DND-41 (cell line): Measurements from ENCODE around the gene TENT5C.
A peak's percentile ranks its signal among the peaks of the same experiment; 100 is the strongest.

Experiments
- ATAC-seq: fragments of 200-7000 bp; cut with Tn5 transposase; 3 replicates; pipeline ENCODE4 v1.9.1; 2021; ENCODE audit warnings: low read depth; ENCODE audit not compliant: insufficient read depth
- DNase-seq: peaks from one replicate; pipeline ENCODE4 v3.0.0-alpha.2; 2020
- H2AFZ ChIP-seq: 2 replicates; pipeline ENCODE4 v1.6.0; 2012; ENCODE audit warnings: low read depth, low read length
- H3K27ac ChIP-seq: 2 replicates; pipeline ENCODE4 v1.5.1; 2012; ENCODE audit warnings: low read length, inconsistent platforms
- H3K27me3 ChIP-seq: fragments of 200-600 bp; sonication (generic); 2 replicates; pipeline ENCODE4 v1.6.0; 2012; ENCODE audit warnings: low read length, mild to moderate bottlenecking, inconsistent platforms; ENCODE audit not compliant: insufficient read depth, poor library complexity
- H3K36me3 ChIP-seq: 2 replicates; pipeline ENCODE4 v1.5.1; 2012; ENCODE audit warnings: low read length, inconsistent platforms; ENCODE audit not compliant: insufficient read depth
- H3K4me1 ChIP-seq: 2 replicates; pipeline ENCODE4 v1.5.1; 2012; ENCODE audit warnings: mild to moderate bottlenecking, low read length; ENCODE audit not compliant: insufficient read depth
- H3K4me2 ChIP-seq: 2 replicates; pipeline ENCODE4 v1.6.0; 2012; ENCODE audit warnings: mild to moderate bottlenecking, moderate library complexity, low read length, inconsistent platforms; ENCODE audit not compliant: insufficient read depth
- H3K4me3 ChIP-seq, 2 experiments: fragments of 200-600 bp in 1 of 2; shearing (Covaris generic) in 1 of 2; 2 replicates each; pipeline ENCODE4 v1.5.1; 2012 to 2016; ENCODE audit warnings: inconsistent platforms in 2 of 2, low read length in 2 of 2, mild to moderate bottlenecking in 2 of 2, low read depth in 1 of 2, moderate library complexity in 1 of 2
- H3K79me2 ChIP-seq: 2 replicates; pipeline ENCODE4 v1.6.0; 2012; ENCODE audit warnings: low read length, inconsistent platforms; ENCODE audit not compliant: insufficient read depth
- H3K9ac ChIP-seq: 2 replicates; pipeline ENCODE4 v1.6.0; 2012; ENCODE audit warnings: low read depth, mild to moderate bottlenecking, inconsistent platforms, low read length, moderate library complexity
- H3K9me3 ChIP-seq: 2 replicates; pipeline ENCODE4 v1.5.1; 2012; ENCODE audit warnings: low read length, moderate library complexity, mild to moderate bottlenecking, inconsistent platforms; ENCODE audit not compliant: insufficient read depth, severe bottlenecking
- H4K20me1 ChIP-seq: 2 replicates; pipeline ENCODE4 v1.6.0; 2012; ENCODE audit warnings: low read length; ENCODE audit not compliant: insufficient read depth
- EZH2 ChIP-seq: IDR thresholded peaks from 3 replicates; pipeline ENCODE4 v1.6.1; 2012; ENCODE audit warnings: borderline replicate concordance, low read depth, mild to moderate bottlenecking, moderate library complexity, low read length, inconsistent platforms; ENCODE audit not compliant: severe bottlenecking
- TF ChIP-seq, protein P1 (sequence below): IDR thresholded peaks from 2 replicates; pipeline ENCODE4 v1.5.1; 2012; ENCODE audit warnings: borderline replicate concordance, low read length, moderate library complexity, mild to moderate bottlenecking; ENCODE audit not compliant: poor library complexity, severe bottlenecking; ENCODE audit errors: extremely low read depth

Gene TENT5C

GRCh38 chr1:117653732-117654492 lies 48.1 kb downstream of the TENT5C start:
- Histone ChIP-seq H3K9ac (no peak overlapping the region), H3K27me3 (no peaks in the 10 kb centered on the region), H3K36me3 (no peaks in the 10 kb centered on the region), H3K9me3 (no peaks in the 10 kb centered on the region), H3K4me2 (peak overlapping the region; percentile 57; the same call in 1 of the 2 replicates), H2AFZ (no peak overlapping the region), H3K79me2 (no peaks in the 10 kb centered on the region), H4K20me1 (peaks cover 47% of the 10 kb centered on the region), H3K4me3 (no peak overlapping the region), H3K27ac (peak overlapping the region; percentile 46), H3K4me1 (peaks cover 66% of the 10 kb centered on the region)
- DNase-seq (peak; percentile 32), ATAC-seq (no peak)
- TF ChIP-seq, protein P1, sequence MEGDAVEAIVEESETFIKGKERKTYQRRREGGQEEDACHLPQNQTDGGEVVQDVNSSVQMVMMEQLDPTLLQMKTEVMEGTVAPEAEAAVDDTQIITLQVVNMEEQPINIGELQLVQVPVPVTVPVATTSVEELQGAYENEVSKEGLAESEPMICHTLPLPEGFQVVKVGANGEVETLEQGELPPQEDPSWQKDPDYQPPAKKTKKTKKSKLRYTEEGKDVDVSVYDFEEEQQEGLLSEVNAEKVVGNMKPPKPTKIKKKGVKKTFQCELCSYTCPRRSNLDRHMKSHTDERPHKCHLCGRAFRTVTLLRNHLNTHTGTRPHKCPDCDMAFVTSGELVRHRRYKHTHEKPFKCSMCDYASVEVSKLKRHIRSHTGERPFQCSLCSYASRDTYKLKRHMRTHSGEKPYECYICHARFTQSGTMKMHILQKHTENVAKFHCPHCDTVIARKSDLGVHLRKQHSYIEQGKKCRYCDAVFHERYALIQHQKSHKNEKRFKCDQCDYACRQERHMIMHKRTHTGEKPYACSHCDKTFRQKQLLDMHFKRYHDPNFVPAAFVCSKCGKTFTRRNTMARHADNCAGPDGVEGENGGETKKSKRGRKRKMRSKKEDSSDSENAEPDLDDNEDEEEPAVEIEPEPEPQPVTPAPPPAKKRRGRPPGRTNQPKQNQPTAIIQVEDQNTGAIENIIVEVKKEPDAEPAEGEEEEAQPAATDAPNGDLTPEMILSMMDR, result no peak
- TF ChIP-seq EZH2, result no peak

DNA sequence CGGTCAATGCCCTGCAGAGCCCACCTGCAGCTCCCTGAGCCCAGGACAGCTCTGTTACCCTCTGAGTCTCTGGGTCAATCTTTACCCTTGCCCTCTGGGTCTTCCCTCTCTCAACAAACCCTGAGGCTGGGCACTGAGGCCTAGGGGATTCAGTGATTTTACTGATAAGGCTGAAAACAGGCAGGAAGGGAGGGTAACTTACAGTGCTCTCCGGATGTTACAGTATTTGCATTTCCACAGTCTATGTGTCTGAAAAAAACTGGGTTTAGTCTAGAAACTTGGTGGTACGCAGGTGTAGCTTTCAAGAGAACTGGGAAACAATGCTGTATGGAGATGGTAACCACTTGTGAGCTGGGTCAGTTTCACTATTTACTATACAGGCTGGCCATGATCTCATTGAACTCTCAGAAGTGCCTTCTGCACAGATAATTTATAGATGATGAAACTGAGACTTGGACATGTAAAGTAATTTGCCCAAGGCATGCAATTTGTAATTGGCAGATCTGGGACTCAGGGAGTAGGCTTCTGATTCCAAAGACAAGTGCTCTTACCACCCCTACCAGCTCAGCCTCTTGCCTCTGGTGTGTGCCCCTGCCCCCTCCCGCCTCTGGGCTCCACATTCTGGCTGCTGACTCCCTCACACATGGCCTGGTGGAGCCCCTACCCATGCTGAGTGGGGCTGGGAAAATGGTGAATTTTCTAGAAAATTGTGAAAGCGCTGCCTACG lies 48.8 kb downstream of the TENT5C start:
- Histone ChIP-seq H3K27me3 (no peaks in the 10 kb centered on the region), H3K4me1 (peaks cover 74% of the 10 kb centered on the region), H3K9me3 (no peaks in the 10 kb centered on the region), H3K79me2 (no peaks in the 10 kb centered on the region), H3K4me2 (peak overlapping the region; percentile 57; the same call in 1 of the 2 replicates), H3K27ac (peak overlapping the region; percentile 46), H3K4me3 (no peak overlapping the region), H3K36me3 (no peaks in the 10 kb centered on the region), H2AFZ (no peak overlapping the region), H4K20me1 (peaks cover 50% of the 10 kb centered on the region), H3K9ac (no peak overlapping the region; the same call in 1 of the 2 replicates)
- ATAC-seq (no peak), DNase-seq (no peak)
- TF ChIP-seq EZH2, result no peak
- TF ChIP-seq, protein P1, result no peak

- H3K79me2 ChIP-seq, result no peaks in the 10 kb centered on the region
- no peak for ATAC-seq
- no peak overlapping the region for H3K4me3 ChIP-seq
- H3K27me3 ChIP-seq, result no peaks in the 10 kb centered on the region
- no peak for DNase-seq
- H3K36me3 ChIP-seq, result no peaks in the 10 kb centered on the region
- peak overlapping the region; percentile 8; the same call in 1 of the 2 replicates for H3K27ac ChIP-seq
- no peak for TF ChIP-seq EZH2
- TF ChIP-seq, protein P1, result no peak
- H3K9ac ChIP-seq, result no peak overlapping the region; the same call in 1 of the 2 replicates
- H2AFZ ChIP-seq, result no peak overlapping the region
- peaks cover 54% of the 10 kb centered on the region for H4K20me1 ChIP-seq
- peak overlapping the region; percentile 57 for H3K4me2 ChIP-seq
- no peaks in the 10 kb centered on the region for H3K9me3 ChIP-seq
- H3K4me1 ChIP-seq, result peaks cover 79% of the 10 kb centered on the region
Measured at GRCh38 chr1:117655220-117655577, 49.4 kb downstream of the TENT5C start.
